Peyer's patch (tissue), 4 donors: ENCODE data around the gene ATP11B. TPM values are rescaled to one million over a fixed set of nuclear protein-coding genes. Genes with fewer than 3 reads are reported as not detected.

Source experiments
- DNase-seq, 3 donors: peaks; one replicate each; pipeline ENCODE4 v3.0.0-alpha.2; 2017 to 2019
- H3K27ac ChIP-seq, 4 donors: fragments of 200-600 bp; sonication (generic); one replicate each; pipeline ENCODE4 v1.5.1; 2016 to 2019
- H3K27me3 ChIP-seq, 2 donors: fragments of 200-600 bp; sonication (generic); one replicate each; pipeline ENCODE4 v1.5.1; 2019
- H3K36me3 ChIP-seq, 3 donors: fragments of 200-600 bp; sonication (generic); one replicate each; pipeline ENCODE4 v1.5.1; 2016 to 2019
- H3K4me1 ChIP-seq, 4 donors: fragments of 200-600 bp; sonication (generic); one replicate each; pipeline ENCODE4 v1.5.1; 2016 to 2019
- H3K4me3 ChIP-seq, 4 donors: fragments of 200-600 bp; sonication (generic); 1 replicate in 3 of 4; 2 replicates in 1 of 4; pipeline ENCODE4 v1.5.1; 2016 to 2019; ENCODE audit warnings: mild to moderate bottlenecking in 1 of 4
- H3K9me3 ChIP-seq, 4 donors: fragments of 200-600 bp; sonication (generic); one replicate each; pipeline ENCODE4 v1.5.1; 2016 to 2019; ENCODE audit warnings: mild to moderate bottlenecking in 1 of 4
- POLR2A ChIP-seq, 2 donors: fragments of 450-650 bp; IDR thresholded peaks; one replicate each; pipeline ENCODE4 v1.5.1; 2017; ENCODE audit warnings: antibody characterized with exemption in 2 of 2, mild to moderate bottlenecking in 2 of 2, moderate library complexity in 2 of 2
- total RNA-seq, 4 donors: library from RNA; depleted of rRNA; stranded (reverse); fragments of >200 nt; gene quantifications; one replicate each; pipeline ENCODE4 v1.1.0, GENCODE V29; 2016
- TF ChIP-seq, protein P1 (sequence below), 6 experiments: fragments of 450-650 bp in 4 of 6; fragments of 200-600 bp in 2 of 6; sonication (generic) in 1 of 6; IDR thresholded peaks; one replicate each; pipeline ENCODE4 v1.5.1; 2017 to 2019; ENCODE audit warnings: antibody characterized with exemption in 6 of 6, mild to moderate bottlenecking in 3 of 6, moderate library complexity in 1 of 6

ATP11B gene
- total RNA-seq, 4 donors from 2014 or later = 93.3 to 145 (median 116) TPM

DNA sequence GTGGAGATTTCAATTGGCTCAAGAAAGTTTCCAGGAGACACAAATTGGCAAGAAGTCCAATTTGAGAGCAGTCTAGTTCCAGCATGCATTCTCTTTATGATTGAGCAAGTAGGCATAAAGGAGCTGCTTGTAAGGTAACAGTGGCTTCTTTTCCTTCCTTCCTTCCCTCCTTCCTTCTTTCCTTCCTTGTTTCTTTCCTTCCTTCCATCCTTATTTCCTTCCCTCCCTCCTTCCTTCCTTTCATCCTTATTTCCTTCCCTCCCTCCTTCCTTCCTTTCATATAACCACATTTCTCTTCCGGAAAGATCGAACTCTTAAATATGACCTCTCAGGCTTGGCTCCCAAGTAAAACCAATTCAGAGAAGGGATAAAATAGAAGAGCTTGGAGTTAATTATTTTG is 29.4 kb upstream of the ATP11B start:
- Histone ChIP-seq H3K36me3 (no peaks in the 10 kb centered on the region), H3K9me3 (no peaks in the 10 kb centered on the region), H3K4me3 (no peak overlapping the region), H3K27me3 (no peaks in the 10 kb centered on the region), H3K4me1 (peaks cover 0 to 8% (median 0%) of the 10 kb centered on the region in 4 donors), H3K27ac (no peak overlapping the region)
- DNase-seq = no peak
- TF ChIP-seq, protein P1, sequence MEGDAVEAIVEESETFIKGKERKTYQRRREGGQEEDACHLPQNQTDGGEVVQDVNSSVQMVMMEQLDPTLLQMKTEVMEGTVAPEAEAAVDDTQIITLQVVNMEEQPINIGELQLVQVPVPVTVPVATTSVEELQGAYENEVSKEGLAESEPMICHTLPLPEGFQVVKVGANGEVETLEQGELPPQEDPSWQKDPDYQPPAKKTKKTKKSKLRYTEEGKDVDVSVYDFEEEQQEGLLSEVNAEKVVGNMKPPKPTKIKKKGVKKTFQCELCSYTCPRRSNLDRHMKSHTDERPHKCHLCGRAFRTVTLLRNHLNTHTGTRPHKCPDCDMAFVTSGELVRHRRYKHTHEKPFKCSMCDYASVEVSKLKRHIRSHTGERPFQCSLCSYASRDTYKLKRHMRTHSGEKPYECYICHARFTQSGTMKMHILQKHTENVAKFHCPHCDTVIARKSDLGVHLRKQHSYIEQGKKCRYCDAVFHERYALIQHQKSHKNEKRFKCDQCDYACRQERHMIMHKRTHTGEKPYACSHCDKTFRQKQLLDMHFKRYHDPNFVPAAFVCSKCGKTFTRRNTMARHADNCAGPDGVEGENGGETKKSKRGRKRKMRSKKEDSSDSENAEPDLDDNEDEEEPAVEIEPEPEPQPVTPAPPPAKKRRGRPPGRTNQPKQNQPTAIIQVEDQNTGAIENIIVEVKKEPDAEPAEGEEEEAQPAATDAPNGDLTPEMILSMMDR (IDR thresholded peaks at IDR 0.05) = no peak
- TF ChIP-seq POLR2A (IDR thresholded peaks at IDR 0.05) = no peak

DNA sequence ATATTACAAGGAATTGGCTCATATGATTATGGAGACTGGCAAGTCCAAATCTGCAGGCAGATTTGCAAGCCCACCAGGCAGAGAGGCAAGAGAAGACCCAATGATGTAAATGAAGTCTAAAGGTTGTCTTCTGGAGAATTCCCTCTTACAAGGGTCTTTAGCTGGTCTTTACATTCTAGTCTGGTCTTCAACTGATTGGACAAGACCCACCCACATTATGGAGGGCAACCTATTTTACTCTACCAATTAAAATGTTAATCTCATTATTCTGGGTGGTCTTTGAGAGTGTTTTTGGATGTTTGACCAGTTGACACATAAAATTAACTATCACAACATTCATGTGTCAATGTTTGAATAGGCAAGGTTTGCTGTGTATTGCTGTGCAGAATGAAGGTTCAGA is 28.0 kb upstream of the ATP11B start:
- no peak for TF ChIP-seq POLR2A (IDR thresholded peaks at IDR 0.05)
- H3K27ac ChIP-seq = no peak overlapping the region

DNA sequence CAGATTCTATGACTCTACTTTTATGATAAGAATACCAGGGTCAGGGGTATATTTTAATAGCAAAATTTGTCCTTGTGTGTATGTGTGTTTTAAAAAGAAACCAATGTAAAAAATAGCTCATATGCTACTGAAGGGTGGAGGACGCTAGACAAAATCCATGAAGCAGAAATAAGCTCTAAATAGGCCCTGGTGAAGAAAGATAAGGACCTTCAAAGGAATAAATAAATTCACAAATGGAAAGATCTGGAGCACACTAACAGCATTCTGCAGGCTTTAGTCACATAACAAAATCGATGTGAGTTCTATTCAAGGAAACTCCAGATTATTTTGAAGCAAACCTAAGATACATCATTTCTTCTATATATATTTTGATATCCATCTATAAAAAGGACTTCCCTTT is 27.2 kb upstream of the ATP11B start:
- Histone ChIP-seq H3K4me3 (no peak overlapping the region), H3K9me3 (no peaks in the 10 kb centered on the region), H3K27me3 (no peaks in the 10 kb centered on the region), H3K27ac (no peak overlapping the region), H3K4me1 (peaks cover 0 to 7% (median 0%) of the 10 kb centered on the region in 4 donors), H3K36me3 (no peaks in the 10 kb centered on the region)
- TF ChIP-seq, protein P1 (IDR thresholded peaks at IDR 0.05) = no peak
- TF ChIP-seq POLR2A (IDR thresholded peaks at IDR 0.05) = no peak
- no peak for DNase-seq

More for the DNA sequence above, 28.0 kb upstream of the ATP11B start:
- H3K27me3 ChIP-seq = no peaks in the 10 kb centered on the region
- no peaks in the 10 kb centered on the region for H3K9me3 ChIP-seq
- H3K4me3 ChIP-seq = no peak overlapping the region
- H3K36me3 ChIP-seq = no peaks in the 10 kb centered on the region
- no peak for DNase-seq
- peaks cover 0 to 8% (median 0%) of the 10 kb centered on the region in 4 donors for H3K4me1 ChIP-seq

GRCh38 chr3:182768413-182768812 is 24.9 kb upstream of the ATP11B start:
- TF ChIP-seq POLR2A (IDR thresholded peaks at IDR 0.05) = no peak
- TF ChIP-seq, protein P1 (IDR thresholded peaks at IDR 0.05) = no peak
- H3K27ac ChIP-seq = no peak overlapping the region
- no peaks in the 10 kb centered on the region for H3K36me3 ChIP-seq
- H3K4me3 ChIP-seq = no peak overlapping the region
- no peaks in the 10 kb centered on the region for H3K9me3 ChIP-seq
- H3K27me3 ChIP-seq = no peaks in the 10 kb centered on the region
- H3K4me1 ChIP-seq = no peaks in the 10 kb centered on the region
- no peak for DNase-seq

DNA sequence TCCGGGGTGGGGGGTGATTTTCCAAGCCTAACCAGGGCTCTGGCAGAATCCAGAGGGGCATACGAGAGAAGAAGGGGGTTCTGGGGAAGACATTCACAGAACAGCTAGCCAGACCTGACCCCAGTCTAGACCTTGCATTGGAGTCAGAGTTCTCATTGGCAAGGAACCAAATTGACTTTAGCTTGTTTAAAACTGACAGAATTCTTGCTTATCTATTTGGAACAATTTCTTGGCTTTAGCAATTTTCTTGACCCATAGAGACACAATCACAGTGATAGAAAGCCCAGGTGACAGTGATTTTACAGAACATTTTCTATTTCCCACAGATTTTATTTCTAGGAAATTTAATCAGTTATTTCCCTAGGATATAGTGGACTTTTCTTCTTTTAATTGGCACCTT is 23.6 kb upstream of the ATP11B start:
- H3K9me3 ChIP-seq = no peaks in the 10 kb centered on the region
- H3K27ac ChIP-seq = no peak overlapping the region
- no peaks in the 10 kb centered on the region for H3K27me3 ChIP-seq
- H3K4me3 ChIP-seq = no peak overlapping the region
- DNase-seq = no peak
- H3K36me3 ChIP-seq = no peaks in the 10 kb centered on the region
- TF ChIP-seq POLR2A (IDR thresholded peaks at IDR 0.05) = no peak
- TF ChIP-seq, protein P1 (IDR thresholded peaks at IDR 0.05) = no peak
- H3K4me1 ChIP-seq = no peaks in the 10 kb centered on the region

GRCh38 chr3:182782149-182782548 is 11.2 kb upstream of the ATP11B start:
- H3K27me3 ChIP-seq = no peaks in the 10 kb centered on the region
- no peaks in the 10 kb centered on the region for H3K4me1 ChIP-seq
- H3K4me3 ChIP-seq = no peak overlapping the region
- no peak overlapping the region for H3K27ac ChIP-seq
- no peaks in the 10 kb centered on the region for H3K9me3 ChIP-seq
- H3K36me3 ChIP-seq = no peaks in the 10 kb centered on the region
- TF ChIP-seq, protein P1 (IDR thresholded peaks at IDR 0.05) = no peak
- no peak for TF ChIP-seq POLR2A (IDR thresholded peaks at IDR 0.05)
- DNase-seq = no peak
